NCI-H2196 treated with DMSO at 0.1 percent for 48 hours (cell line): ENCODE measurements around the gene PLEKHG4.

Experiments
- DNase-seq: peaks from one replicate; lab custom pipeline; 2025; ENCODE audit not compliant: unreplicated experiment; lab: John Stamatoyannopoulos, UW

PLEKHG4 gene

DNA sequence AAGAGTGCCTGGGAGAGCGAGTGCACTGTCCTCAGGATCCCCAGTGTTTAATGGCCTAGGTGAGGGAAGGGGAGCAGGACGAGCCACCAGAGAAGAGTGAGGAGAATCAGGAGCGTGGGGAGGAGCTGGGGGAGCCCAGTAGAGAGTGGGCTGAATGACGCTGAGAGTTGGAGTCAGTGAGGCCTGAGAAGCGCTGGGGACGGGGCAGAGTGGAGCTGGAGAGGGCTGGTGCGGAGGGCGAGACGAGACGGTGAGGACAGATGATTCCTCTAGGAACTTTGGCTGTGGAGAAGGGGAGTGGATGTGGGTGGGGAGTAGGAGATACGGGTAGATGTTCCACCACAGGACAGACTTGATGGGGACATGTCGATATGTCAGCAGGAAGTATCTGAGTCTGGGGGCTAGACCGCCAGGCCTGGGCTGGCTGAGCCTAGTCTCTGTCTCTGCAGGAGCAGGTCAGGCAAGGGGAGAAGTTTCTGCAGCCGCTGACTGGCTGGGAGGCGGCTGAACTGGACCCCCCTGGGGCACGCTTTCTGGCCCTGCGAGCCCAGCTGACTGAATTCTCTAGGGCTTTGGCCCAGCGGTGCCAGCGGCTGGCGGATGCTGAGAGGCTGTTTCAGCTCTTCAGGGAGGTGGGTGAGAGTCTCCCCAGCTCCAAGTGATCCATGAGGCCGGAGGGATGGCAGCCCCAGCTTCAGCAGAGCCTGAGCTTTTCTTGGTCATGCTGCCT lies 4.7 kb downstream of the PLEKHG4 start:
- DNase-seq: no peak

DNA sequence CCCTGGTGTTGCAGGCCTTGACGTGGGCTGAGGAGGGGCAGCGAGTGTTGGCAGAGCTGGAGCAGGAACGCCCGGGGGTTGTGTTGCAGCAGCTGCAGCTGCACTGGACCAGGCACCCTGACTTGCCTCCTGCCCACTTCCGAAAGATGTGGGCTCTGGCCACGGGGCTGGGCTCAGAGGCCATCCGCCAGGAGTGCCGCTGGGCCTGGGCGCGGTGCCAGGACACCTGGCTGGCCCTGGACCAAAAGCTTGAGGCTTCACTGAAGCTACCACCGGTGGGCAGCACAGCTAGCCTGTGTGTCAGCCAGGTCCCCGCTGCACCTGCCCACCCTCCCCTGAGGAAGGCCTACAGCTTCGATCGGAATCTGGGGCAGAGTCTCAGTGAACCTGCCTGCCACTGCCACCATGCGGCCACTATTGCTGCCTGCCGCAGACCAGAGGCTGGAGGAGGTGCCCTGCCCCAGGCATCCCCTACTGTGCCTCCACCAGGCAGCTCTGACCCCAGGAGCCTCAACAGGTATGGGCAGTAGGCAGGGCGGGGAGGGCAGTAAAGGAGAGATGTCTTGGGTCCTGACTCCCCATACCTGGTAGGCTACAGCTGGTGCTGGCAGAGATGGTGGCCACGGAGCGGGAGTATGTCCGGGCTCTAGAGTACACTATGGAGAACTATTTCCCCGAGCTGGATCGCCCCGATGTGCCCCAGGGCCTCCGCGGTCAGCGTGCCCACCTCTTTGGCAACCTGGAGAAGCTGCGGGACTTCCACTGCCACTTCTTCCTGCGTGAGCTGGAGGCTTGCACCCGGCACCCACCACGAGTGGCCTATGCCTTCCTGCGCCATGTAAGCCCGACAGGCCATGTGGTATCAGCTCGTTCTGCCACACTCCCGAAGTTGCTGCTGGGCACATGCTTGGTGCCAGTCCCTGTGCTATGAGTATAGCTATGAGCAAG lies 5.6 kb downstream of the PLEKHG4 start:
- peak; percentile 77 for DNase-seq

DNA sequence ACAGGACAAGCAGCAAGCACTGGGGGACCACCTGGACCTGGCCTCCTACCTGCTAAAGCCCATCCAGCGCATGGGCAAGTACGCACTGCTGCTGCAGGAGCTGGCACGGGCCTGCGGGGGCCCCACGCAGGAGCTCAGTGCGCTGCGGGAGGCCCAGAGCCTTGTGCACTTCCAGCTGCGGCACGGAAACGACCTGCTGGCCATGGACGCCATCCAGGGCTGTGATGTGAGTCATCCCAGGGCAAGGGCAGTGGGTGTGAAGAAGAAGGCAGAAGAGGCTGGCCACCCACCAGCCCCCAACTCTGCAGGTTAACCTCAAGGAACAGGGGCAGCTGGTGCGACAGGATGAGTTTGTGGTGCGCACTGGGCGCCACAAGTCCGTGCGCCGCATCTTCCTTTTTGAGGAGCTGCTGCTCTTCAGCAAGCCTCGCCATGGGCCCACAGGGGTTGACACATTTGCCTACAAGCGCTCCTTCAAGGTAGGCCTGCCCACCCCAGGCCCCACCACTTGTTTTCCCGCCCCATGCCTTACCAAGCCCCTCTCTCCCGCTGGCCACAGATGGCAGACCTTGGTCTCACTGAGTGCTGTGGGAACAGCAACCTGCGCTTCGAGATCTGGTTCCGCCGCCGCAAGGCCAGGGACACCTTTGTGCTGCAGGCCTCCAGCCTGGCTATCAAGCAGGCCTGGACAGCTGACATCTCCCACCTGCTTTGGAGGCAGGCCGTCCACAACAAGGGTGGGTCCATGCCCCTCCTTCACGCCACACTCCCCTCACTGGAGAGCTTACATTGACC lies 7.3 kb downstream of the PLEKHG4 start:
- no peak for DNase-seq

DNA sequence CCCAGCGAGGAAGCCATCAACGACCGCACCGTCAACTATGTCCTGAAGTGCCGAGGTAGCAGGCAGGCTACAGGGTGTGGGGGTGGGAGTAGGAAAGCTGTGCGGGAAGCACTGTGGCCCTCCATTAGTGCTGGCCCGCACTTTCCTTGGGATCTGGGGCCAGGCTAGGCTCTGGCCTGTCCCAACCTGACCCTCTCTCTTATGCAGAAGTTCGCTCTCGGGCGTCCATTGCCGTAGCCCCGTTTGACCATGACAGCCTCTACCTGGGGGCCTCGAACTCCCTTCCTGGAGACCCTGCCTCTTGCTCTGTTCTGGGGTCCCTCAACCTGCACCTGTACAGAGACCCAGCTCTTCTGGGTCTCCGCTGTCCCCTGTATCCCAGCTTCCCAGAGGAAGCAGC lies 8.6 kb downstream of the PLEKHG4 start:
- DNase-seq: no peak

DNA sequence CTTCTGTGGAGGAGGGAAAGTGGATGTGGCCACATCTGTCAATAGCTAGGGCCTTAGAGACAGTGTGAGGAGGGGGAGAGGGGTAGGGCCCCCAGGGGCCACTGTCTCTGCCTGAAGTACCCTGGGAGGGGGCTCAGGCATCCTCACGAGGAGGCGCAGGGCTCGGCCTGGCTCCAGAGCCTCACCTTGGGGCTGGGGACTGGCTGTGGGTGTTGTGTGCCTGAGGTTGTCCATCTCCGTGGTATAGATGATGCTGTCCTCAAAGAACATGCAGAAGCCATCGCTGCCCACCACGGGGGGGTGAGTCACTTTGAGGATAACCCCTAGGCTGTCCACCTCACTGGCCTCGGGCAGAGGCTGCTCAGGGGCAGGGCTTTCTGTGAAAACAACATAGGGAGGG lies 12.1 kb downstream of the PLEKHG4 start:
- no peak for DNase-seq

DNA sequence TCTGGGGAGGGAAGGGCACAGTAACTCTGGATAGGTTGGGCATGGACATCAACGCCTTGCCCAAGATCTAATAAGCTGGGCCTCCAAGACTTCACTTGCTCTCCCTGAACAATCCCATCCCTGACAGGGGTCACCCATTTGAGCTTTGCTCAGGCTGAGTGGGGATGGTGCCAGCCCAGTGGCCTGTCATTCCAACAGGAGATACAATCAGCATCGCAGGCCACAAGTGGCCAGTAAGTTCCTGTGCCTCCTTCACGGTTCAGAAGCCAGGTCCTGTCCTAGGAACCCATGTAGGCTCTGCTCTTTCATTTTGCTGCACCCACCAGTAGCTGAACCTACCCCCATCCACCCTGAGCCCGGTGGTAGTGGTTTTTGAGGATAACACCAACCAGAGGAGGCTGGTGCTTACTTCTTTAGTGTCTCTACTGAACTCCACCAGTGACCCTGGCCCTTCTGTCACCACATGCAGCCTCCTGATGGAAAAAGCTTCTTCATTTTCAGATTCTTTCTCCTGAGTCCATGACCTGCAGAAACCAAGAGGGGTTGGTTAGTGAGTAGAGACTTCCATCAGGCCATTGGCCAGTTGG lies 14.9 kb downstream of the PLEKHG4 start:
- no peak for DNase-seq

DNA sequence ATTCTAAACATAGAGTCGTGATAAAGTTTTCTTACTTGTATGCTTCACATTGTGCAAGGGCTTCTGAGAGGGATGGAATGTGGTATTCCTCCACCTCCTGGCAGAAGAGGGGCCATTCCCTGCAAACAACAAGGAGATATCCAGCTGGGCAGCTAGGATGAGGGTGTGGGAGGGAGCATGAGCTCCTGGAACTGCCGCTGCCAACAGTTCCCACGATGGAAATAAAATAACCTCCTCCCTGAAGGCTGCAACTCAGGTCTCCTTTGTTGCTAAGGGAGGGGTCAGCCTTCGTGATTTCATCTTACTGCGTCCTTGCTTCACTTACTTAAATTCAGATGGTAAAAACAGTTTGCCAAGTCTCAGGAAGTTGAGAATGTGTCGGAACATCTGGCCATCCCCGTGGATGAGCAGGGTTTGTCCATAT lies 15.6 kb downstream of the PLEKHG4 start:
- DNase-seq: no peak

DNA sequence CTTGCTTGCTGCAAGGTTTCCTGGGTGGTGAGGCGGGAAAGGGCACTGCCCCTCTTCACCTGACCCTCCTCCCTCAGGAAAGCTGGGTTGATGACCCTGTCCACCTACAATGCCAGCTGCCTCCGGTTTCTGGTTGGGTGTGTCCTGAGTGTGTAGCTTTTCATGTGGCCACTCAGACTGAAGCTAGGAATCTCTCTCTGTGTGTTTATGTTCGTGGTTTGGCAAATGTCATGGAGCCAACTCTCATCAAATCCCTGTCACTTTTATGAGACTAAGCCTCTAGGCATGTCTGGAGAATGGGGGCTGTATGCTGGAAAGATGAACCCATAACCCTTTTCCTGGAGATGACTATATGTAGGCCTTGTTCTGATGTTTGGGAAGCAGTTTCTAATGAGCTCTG lies 17.1 kb downstream of the PLEKHG4 start:
- no peak for DNase-seq

DNA sequence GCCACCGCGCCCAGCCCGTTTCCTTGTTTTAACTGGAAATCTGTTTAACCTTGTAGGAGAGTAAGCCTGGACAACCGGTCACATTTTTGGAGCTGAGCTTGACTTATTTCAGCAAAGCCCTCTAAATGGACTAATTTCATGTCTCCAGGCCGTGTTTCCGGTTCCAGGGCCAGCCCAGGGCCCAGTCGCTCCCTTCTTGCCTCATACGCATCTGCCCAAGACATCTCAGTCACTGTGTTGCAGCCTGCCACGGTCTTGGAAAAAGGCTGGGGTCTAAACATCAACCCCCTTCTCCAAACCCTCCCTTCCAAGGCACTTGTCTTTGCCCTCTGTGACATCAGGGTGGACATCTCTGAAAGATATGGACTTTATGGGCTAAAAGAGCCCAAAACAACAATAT lies 18.9 kb downstream of the PLEKHG4 start:
- DNase-seq: no peak

DNA sequence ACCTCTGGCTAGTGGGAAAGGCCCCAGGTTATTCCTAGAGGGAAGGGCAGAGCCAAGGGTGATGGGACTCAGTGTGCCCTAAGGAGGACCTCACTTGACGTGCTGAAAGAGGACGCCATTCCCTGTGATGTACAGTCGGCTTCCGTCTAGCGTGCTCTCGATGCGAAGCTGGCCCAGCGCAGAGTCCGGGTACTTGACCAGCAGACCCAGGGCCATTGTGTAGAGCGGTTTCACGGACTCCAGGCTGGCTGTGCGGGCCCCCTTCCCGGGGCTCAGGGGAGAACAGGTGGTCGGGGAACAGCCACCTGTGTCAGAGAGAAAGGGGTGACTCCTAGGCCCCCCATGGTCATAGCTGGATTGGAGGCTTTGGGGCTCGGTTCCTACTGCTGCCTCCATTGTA lies 19.9 kb downstream of the PLEKHG4 start:
- DNase-seq: no peak

DNA sequence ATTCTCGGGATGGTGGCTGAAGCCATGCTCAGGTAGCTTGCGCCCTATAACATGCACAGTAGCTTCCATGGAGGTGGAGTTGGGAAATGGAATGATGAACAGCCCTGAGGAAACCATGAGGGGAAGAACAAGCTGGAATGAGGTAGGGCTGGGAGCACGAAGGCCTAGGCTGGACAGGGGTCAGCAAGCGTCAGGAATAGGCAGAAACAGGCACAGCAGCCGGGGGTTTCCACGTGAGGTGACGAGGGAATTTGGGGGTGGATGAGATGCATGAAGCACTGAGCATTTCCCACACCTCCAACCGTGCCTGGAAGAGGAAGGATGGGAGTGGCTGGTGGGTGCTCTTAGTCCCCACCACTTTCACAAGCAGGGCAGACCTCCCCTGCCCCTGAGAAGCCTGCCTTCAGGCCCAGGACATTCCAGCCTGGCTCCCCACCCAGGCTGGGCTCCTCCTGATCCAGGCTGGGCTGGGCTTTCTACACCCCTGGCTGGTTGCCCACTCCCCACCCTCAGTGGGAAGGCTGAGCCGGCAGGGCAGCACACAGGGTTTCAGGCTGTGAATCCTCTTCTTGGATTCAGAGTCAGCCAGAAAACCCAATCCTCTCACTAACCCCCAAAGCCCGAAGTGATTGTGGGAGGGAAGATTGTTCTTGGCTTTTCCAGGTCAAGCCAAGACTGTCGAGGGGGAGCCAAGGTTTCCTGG lies 21.9 kb downstream of the PLEKHG4 start:
- no peak for DNase-seq

DNA sequence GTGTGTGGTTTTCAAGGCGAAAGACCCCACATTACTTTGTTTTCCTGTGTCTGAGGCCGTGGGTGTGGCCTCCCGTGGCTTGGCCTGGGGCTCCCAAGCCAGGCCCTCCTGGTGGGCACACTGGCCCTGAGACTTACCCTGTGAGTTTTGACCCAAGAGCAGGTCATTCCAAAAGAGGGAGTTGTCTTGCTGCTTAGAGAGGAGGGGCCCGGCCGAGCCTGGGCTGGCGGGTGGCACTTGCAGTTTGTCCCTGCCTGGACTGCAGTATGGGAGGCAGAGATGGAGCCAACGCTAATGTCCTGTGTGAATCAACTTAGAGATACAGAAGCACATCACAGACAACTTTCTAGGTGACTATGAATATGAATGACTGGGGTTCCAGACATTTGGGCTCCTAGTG lies 22.7 kb downstream of the PLEKHG4 start:
- no peak for DNase-seq

DNA sequence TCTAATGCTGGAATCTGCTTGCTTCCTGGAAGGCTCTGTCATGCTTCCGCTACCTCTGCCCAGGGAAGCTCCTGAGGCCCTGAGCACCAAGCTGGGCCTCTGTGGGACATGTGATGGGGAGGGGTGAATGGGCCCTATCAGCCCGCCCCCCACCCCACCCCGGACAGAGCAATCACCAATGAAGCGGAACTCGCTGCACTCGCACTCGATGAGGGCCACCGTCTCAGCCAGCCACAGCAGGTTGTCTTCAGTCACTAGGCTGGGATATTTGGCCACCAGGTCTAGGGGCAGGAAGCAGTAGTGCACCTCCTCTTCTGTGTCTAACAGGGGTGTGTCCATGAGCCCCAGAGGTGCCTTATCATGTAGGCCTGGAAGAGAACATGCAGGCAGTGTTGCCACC lies 23.6 kb downstream of the PLEKHG4 start:
- DNase-seq: no peak

DNA sequence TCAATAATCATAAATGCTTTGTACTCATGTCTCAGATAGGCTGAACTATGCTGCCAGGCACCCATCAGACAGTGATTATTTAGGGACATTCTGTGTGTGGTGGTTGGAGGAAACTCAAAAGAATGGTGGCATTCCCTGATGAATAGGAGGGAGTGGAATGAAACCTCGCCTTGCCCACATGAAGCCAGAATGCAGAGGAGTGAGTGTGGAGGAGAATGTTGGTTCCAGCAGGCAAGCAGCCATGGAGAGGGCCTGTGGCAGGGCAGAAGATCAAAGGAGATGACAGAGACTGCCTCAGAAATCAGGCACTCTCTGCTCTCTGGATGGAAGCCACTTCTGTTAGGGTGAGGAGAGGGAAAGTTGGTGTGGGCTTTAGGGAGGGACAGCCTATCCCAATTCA lies 24.7 kb downstream of the PLEKHG4 start:
- no peak for DNase-seq

DNA sequence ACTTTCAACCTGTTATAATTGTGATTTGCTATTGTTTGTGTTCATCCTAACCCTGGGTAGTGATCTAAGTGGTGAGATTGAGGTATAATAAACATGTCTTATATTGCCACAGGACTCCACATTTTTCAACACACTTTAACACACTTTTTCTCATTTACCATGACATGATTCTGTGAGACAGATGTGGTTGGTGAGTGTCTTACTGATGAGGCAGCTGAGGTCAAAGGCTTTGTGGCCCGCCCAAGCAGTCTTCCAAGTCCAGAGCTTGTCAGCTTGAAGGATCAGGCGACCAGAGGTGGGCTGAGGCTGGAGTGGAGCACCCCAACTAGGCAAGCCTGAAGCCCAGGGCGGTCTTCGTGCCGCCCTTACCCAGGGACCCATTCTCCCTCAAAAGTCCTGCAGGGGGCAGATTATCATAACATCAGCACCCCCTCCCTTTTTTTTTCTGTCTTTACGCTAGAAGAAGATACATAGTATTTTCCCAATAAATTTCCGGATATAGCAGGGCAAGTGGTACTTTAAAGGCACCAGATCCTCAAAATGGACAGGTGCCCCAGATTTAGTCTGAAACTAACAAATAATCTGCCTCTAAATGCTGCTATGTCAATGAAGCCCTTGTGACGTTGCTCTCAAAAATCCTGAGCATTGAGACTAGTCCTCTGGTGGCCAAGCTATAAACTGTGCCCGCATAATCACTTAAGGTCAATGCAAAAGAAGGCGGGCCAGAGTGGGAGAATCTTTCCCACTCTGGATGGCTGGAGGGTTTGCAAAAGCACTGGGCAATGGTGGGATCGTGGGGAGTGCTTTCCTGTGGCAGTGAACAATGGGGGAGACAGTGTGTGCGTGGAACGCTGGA lies 26.1 kb downstream of the PLEKHG4 start:
- DNase-seq: no peak

DNA sequence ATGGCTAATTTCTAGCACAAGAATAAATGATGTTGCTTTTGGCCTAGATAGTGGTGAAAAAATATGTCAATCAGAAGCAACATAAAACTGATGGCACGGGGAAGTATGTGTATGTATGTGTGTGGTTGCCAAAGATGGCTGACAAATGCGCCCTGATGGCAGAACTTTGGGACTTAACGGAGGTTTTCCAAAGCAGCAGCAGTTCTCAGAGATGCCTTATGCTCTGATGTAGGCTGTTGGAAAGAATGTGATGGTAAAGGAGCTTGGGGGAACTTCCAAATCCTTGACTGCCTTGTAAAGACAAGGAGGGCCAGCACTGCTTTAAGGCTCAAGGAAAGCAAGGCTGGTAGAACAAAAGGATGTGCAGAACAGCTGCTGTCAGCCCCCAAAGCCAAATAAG lies 31.2 kb downstream of the PLEKHG4 start:
- no peak for DNase-seq

DNA sequence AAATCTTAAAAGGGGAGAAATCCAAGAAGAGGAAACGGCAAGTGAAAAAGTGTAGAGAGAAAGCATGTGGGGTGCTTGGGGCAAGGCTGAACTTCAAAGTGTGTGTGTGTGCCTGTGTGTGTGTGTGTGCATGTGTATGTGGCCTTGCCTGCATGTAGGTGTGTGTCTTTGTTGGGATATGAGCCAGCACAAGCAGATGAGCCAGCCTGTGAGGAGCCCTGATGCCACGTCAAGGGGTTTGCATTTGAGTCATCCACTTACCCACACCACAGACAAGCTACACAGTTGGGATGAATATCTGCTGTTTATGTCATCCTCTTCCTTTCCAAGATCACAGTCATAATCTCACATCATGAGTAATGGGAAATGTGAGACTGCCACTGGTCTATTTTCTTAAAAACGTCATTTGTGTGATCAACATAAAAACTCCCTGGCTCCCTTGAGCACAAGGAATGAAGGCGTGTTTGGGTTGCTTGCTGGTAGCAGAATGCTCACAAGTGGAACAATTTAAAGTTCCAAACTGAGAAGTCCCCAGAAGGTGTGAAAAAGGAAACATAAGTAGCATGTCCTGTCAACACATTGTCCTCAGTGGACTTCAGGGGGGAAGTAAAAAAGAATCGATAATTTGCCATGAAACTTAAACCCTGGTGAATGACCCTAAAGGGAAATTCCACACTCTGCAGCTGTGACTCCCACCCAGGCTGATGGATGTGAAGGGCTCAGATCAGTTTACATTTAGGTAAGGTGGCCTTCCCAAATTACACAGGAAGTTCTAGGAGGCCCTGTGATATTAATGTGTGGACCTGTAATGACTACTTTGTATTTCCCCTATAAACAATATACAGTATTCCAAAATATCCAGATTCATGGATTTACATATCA lies 32.5 kb downstream of the PLEKHG4 start:
- DNase-seq: peak; percentile 22

DNA sequence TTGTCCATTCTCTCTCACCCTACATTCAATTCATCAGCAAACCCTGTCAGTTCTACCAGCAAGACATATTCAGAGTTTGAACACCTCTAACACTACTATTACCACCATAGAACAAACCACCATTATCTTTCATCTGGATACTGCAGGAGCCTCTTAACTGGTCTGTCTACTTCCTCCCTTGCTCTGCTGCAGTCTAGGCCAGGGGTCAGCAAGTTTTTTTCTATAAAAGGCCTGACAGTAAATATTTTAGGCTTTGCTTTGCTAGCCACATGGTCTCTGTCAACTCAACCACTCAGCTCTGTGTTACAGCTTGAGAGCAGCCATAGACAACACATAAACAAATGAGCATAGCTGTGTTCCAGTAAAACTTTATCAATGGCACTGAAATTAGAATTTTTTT lies 33.4 kb downstream of the PLEKHG4 start:
- no peak for DNase-seq

DNA sequence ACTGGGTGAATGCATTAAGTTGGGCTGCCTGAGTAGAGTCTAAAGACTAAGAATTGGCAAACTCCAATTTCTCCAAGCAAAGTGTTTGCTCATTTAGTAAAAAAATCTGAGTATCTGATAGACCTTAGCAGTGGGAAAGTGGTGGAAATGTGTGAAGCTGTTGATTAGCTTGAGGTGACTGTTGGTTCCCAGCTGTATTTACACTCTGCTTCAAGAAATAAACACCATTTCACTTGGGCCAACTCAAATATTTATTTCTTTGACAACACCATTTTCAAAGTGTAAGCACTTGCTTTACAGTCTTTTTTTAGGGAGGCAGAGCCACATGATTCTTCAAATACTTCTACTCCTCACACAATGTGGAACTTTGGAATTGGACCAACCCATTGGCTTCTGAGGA lies 38.5 kb downstream of the PLEKHG4 start:
- no peak for DNase-seq
